GM21447 (cell line): Measurements from ENCODE around the gene PIP4K2A.
"Not testable (repeated sequence)": the region's sequence is repeated elsewhere in the genome, so short reads cannot be mapped to it uniquely, and the experiment has no call there.

ENCODE experiments used
- ATAC-seq: cut with Tn5 transposase; IDR thresholded peaks from one replicate; pipeline ENCODE4 v1.9.1; 2021; ENCODE audit not compliant: unreplicated experiment

PIP4K2A gene

DNA sequence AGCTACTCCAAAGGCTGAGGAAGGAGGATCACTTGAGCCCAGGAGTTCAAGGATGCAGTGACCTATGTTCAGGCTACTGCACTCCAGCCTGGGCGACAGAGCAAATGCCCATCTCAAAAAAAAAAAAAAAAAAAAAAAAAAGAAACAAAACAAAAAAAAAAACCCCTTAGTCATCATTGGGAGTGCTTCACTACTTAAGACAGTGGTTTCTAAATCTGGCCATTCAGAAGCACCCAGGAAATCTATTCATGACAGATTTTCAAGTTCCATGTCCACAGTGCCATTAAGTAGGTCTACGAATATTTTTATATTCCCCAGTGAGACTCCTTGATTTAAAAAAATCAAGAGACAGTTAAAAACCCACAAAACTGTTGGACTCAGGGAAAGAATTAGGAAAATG, 182.9 kb downstream of the PIP4K2A start:
- ATAC-seq = no peak

DNA sequence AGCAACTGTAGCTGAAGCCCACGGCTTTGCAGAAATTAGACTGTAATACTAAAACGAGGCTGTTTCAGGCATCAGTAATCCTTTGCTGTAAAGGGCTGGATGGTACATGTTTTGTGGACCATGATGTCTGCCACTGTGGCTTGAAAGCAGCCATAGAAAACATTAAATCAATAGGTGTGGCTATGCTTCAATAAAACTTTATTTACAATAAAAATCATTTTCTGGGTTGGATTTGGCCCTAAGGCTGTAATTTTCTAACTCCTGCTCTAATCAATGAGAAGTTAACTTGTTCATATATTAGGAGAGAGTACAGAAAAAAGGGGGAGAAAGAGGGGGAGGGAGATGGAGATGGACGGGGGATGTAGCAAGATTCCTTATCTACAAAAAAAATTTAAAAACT, 183.4 kb downstream of the PIP4K2A start:
- no peak for ATAC-seq

DNA sequence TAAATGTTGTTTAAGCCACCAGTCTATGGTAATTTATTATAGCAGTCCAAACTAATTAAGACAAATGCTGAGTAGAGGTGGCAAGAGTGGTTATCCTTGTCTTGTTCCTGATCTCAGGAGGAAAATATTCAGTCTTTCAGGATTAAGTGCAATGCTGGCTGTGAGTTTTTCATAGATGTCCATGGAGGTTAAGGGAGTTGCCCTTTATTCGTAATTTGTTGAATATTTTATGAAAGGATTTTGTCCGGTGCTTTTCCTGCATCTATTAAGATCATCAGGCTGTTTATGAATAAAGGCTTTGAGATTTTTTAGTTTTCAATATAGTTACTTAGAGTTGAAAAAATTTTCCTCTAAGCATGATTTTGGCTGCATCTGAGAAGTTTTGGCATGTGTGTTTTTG, 186.9 kb downstream of the PIP4K2A start:
- ATAC-seq = no peak

DNA sequence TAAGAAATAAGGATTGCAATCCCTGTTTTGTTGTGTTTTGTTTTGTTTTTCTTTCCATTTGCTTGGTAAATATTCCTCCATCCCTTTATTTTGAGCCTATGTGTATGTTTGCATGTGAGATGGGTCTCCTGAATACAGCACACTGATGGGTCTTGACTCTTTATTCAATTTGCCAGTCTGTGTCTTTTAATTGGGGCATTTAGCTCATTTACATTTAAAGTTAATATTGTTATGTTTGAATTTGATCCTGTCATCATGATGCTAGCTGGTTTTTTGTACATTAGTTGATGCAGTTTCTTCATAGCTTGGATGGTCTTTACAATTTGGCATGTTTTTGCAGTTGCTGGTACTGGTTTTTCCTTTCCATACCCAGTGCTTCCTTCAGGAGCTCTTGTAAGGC, 190.0 kb downstream of the PIP4K2A start:
- not testable (repeated sequence) for ATAC-seq

DNA sequence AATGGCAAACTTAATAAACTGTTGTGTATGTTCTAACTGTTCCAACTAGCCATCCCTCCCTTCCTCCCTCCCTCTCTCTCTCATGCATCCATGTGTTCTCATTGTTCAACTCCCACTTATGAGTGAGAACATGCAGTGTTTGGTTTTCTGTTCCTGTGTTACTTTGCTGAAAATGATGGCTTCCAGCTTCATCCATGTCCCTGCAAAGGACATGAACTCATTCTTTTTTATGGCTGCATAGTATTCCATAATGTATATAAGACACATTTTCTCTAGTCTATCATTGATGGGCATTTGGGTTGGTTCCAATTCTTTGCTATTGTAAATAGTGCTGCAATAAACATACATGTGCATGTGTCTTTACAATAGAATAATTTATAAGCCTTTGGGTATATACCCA, 193.7 kb downstream of the PIP4K2A start:
- not testable (repeated sequence) for ATAC-seq

DNA sequence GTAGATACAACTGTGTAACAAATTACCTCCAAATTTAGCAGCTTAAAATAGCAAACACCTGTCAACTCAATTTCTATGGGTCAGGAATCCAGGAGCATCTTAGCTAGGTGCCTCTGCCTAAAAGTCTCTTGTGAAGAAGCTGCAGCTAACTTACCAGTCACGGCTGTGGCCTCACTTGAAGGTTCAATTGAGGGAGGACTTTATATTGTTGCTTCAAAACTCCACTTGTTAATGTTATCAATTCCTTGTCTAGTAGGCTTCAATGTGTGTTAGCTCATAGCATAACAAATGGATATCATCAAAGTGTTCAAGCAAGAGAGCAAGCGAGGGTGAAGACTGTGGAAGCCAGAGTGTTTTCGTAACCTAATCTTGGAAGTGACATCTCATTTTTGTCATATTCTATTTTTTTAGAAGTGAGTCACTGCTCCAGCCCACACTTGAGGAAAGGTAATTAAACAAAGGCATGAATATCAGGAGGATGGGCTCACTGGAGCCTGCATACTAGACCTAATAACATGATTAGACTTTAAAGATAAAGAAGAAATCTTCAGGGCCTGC, 196.1 kb downstream of the PIP4K2A start:
- no peak for ATAC-seq

DNA sequence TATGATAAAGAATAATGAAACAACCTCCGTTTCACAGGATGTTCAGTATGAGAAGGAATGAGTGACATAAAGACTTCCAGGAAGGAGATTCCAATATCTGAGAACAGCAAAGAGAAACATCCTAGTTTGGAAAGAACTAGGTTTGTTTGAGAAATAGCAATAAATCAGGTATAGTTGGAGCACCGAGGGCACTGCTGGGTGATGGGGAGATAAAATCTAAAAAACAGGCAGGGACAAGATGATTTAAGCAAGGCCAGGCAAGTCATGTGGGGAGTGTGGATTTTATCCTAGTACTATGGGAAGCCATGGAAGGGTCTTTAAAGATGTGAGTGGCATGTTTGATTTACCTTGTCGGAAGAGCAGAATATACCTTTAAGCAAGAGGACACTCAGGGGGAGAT, 199.4 kb downstream of the PIP4K2A start:
- no peak for ATAC-seq

DNA sequence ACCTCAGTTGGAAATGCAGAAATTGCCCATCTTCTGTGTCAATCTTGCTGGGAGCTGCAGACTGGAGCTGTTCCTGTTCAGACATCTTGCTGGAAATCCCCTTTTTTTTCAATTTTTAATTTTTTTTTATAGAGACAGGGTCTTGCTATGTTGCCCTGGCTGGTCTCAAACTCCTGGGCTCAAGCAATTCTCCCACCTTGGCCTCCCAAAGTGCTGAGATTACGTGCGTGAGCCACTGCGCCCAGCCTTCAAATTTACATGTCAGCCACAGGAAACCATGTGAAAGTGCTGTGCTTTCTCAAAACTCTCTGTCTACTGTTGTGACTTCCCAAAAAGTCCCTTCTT, 200.0 kb downstream of the PIP4K2A start:
- not testable (repeated sequence) for ATAC-seq

DNA sequence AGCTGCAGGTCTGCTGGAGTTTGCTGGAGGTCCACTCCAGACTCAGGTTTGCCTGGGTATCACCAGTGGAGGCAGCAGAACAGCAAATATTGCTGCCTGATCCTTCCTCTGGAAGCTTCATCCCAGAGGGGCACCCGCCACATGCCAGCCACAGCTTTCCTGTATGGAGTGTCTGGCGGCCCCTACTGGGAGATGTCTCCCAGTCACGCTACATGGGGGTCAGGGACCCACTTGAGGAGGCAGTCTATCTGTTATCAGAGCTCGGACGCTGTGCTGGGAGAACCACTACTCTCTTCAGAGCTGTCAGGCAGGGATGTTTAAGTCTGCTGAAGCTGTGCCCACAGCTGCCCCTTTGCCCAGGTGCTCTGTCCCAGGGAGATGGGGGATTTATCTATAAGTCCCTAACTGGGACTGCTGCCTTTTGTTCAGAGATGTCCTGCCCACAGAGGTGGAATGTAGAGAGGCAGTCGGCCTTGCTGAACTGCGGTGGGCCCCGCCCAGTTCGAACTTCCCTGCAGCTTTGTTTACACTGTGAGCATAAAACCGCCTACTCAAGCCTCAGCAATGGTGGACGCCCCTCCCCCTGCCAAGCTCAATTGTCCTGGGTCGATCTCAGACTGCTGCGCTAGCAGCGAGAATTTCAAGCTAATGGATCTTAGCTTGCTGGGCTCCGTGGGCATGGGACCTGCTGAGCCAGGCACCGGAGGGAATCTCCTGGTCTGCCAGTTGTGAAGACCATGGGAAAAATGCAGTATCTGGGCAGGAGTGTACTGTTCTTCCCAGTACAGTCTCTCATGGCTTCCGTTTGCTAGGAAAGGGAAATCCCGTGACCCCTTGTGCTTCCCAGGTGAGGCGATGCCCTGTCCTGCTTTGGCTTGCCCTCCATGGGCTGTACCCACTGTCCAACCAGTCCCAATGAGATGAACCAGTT, 200.6 kb downstream of the PIP4K2A start:
- not testable (repeated sequence) for ATAC-seq

DNA sequence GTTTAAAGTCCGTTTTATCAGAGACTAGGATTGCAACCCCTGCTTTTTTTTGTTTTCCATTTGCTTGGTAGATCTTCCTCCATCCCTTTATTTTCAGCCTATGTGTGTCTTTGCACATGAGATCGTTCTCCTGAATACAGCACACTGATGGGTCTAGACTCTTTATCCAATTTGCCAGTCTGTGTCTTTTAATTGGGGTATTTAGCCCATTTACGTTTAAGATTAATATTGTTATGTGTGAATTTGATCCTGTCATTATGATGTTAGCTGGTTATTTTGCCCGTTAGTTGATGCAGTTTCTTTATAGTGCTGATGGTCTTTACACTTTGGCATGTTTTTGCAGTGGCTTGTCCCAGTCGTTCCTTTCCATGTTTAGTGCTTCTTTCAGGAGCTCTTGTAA, 202.4 kb downstream of the PIP4K2A start:
- ATAC-seq = not testable (repeated sequence)

DNA sequence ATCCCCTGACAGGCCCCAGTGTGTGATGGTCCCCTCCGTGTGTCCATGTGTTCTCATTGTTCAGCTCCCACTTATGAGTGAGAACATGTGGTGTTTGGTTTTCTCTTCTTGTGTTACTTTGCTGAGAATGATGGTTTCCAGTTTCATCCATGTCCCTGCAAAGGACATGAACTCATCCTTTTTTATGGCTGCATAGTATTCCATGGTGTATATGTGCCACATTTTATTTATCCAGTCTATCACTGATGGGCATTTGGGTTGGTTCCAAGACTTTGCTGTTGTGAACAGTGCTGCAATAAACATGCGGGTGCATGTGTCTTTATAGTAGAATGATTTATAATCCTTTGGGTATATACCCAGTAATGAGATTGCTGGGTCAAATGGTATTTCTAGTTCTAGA, 206.2 kb downstream of the PIP4K2A start:
- ATAC-seq = not testable (repeated sequence)

DNA sequence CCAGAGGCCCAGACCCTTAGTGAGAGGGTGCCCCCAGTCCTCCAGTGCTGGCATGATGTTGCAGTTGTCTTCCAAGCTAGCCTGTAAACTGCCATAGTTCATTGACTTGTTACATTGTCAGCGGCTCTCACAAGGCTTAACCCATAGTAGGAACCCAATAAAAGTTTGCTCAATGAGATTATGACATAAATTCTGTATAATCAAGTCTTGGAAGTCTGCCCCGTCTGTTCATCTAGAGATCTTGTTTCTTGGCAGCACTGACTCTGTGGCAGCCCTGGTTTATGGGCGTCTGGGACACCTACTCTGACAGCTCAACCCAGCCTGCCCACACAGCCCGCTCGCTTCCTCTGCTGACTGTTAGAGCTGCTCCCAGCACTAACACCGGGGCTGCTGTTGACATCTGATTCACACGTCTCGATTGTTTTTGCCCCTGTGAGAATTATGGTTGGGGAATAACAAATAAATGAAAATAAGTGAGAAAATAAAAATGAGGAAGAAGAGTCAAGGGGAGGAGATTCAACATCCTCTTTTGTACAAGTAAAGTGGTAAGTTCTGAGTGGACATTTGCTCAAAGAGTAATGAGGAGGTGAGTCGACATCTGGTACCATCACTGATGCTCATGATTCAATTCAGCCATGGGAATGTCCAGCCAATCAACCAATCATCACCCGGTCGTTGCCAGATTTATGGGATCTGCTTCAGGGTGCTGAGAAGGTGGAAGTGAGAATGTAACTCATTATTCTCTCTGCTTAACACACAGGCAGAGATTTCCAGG, 208.3 kb downstream of the PIP4K2A start:
- peak; percentile 72 for ATAC-seq

DNA sequence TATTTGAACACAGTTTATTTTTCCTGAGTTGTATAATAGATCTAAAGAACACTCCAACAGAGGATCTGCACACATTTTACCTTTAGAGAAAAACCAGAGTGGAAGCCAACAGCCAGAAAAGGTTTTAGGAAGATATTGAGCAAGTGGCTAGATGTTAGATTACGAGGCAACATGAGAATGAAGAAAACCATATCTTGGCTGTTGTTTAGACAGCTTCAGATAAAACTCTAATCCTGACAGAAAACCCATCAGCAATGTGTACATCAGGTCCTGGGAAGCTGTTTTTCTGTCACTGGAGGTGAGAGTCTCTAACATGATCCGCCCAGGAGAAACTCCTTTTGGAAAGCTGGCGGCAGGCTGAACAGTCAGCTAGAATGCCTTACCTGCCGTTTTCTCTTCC, 209.6 kb downstream of the PIP4K2A start:
- no peak for ATAC-seq

DNA sequence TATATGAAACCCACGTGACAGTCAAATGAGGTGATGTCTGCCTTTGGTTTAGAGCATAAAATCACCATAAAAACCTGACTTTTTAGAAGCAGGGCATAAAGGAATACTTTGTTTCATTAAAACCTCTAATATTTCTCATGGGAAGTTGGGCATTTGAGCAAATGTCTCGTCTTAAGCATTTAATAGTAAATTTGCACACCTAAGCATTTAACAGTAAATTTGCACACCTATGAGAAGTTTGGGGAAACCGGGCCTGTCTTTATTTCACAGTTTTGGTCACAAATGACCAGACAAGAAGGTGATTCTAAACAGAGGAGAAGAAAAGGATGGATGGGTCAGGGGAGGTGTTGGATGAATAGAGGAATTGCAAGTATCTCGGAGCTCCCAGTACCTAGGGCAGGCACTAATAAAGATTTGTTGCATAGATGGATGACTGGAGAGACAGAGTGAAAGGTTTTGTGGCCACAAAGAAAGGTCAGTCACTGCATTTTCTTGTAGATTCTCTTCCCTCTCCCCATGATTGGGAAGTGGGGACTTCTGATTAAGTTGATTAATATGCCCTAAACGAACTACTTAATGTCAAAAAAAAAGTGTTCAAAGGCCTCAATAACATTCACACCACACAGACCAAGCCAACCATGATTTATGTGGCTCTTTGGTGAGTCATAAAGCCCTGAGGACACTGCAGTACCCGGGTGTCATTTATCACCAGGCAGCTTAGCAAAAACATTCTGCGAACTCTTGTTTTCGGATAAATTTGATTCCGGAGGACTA, 210.9 kb downstream of the PIP4K2A start:
- no peak for ATAC-seq

DNA sequence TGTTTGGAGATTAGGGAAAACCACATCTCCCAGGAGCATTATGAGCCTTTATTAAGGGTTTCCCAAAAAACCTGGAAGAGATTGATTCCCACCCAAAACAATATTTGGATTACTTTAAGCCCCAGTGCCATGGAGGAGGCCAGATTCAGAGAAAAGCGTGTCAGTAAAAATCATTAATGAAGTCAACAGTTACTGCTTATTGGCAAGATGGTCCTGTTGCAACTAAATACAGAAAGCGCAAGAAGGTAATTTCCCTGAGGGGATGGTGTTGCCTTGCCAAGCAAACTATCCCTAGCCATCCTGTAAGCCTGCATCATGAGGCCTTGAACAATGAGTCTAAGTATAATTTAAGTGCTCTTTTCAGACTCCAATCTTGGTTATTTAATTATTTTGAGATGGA, 212.5 kb downstream of the PIP4K2A start:
- no peak for ATAC-seq

DNA sequence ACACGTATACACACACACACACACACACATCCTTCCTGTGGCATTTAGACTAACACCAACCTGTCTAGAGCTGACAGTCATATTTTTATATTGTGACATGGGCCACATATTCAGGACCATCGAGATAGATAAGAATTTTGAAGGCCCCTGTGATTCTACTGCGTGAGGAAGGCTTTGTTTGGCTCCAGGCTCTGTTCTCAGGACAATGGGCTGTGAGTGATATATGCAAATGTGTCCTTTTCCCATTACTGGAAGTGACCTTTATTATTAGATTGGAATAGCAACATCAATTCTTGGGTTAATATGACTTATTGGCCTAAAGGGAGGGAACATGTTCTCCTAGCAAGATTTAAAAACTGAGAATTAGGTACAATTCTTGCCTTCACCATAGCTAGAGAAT, 213.0 kb downstream of the PIP4K2A start:
- no peak for ATAC-seq

DNA sequence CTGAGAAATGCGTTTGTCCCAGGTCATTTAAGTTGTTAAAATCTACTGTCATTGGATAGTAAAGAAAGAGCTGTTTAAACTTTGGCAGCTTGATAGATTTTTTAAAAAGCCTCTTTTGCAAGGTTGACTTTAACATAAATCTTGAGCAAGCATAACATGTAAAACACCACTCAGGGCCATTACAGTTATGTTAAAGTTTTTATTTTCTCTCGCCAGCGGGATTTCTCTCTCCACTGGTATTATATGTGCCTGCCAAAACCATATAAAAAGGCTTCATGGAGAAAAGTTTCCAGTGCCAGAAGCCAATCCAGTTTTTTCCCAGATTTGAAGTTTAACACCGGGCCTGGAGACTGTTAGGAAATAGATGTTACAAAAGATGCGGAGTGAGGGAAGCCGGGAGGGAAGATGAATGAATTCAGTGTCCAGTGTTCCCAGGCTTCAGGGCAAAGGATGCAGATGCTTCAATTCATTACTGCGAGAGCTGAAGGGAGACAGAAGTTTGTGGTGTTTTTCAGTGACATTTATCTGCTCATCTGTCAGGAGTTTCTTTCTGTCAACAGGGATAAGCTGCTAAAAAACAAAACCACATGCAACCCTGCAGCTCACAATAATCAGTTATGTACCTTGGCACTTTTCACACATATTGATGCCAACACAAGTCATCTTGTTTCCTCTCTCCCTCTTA, 213.6 kb downstream of the PIP4K2A start:
- ATAC-seq = no peak

DNA sequence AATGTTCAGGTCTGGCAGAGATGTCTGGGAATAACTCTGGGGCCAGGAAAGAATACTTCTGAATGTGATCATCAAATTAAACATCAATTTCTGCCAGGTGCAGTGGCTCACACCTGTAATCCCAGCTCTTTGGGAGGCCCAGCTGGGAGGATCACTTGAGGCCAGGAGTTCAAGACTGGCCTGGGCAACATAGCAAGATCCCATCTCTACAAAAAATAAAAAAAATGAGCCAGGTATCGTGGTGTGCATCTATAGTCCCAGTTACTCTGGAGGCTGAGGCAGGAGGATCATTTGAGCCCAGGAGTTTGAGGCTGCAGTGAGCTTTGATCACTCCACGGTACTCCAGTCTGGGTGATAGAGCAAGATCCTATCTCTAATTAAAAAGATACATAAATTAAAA, 214.4 kb downstream of the PIP4K2A start:
- ATAC-seq = not testable (repeated sequence)

DNA sequence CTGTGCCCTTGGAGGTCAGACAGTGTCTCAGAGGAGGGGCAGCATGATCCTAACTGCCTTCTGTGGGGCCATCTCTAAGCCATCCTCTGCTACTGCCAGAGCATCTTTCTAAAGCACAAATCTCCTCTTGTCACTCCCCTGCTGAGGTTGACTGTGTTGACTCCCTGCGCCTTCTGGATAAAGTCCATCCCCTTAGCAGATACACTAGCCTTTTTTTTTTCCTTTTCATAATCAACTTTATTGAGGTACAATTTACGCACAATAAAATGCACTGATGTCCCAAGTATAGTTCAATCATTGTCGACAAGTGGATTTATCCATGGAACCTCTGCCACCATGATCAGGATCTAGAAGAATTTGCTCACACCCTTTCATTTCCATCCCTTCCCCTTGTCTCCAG, 219.0 kb downstream of the PIP4K2A start:
- no peak for ATAC-seq

DNA sequence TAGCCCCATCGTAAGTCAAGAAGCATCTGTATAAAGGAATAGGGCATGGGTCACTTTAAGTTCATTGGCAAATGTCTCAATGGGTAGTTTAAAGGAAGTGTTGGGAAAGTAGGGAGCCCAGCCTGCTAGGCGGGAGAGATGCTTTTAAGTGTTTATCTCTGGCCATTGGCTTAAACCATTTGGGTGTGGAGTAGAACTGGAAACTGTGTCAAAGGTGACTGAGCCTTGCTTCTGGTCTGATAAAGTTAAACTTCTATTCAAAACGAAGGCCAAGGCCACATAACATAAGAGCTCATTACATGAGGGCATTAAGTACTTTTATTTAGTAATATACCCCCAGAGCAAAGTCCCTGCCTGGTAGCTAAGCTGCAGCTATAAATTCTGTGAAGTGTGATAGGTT, 220.4 kb downstream of the PIP4K2A start:
- no peak for ATAC-seq
